Natural killer cell (primary cell): ENCODE results near the gene MBD3. TPM values are rescaled to one million over a fixed set of nuclear protein-coding genes. Genes with fewer than 3 reads are reported as not detected.

Experiments used
- ATAC-seq, 3 donors: fragments of 150-1000 bp in 2 of 3; fragments of 200-7000 bp in 1 of 3; cut with Tn5 transposase; 1 replicate in 1 of 3; 2 replicates in 2 of 3; pipeline ENCODE4 v1.10.0; 2021; ENCODE audit warnings: mild to moderate bottlenecking in 2 of 3, moderate library complexity in 2 of 3
- DNase-seq, 2 donors: peaks; one replicate each; pipeline versions ENCODE4 v3.0.0 to v3.0.0-alpha.2; 2013 to 2021; ENCODE audit warnings: mixed read lengths in 1 of 2
- H3K27ac ChIP-seq: one replicate; pipeline ENCODE4 v1.5.1; 2013; ENCODE audit warnings: mild to moderate bottlenecking, low read length
- H3K27me3 ChIP-seq: one replicate; pipeline ENCODE4 v1.6.1; 2013; ENCODE audit warnings: low read length; ENCODE audit not compliant: control insufficient read depth, insufficient read depth
- H3K36me3 ChIP-seq: one replicate; pipeline ENCODE4 v1.6.1; 2013; ENCODE audit warnings: low read length; ENCODE audit not compliant: control insufficient read depth, insufficient read depth
- H3K4me1 ChIP-seq: one replicate; pipeline ENCODE4 v1.6.1; 2013; ENCODE audit warnings: low read length; ENCODE audit not compliant: control insufficient read depth, insufficient read depth
- H3K4me3 ChIP-seq: one replicate; pipeline ENCODE4 v1.5.1; 2013; ENCODE audit warnings: low read length
- H3K9me3 ChIP-seq: one replicate; pipeline ENCODE4 v1.6.1; 2013; ENCODE audit warnings: low read length; ENCODE audit not compliant: control insufficient read depth, insufficient read depth
- H3K27ac Mint-ChIP-seq, 2 donors: one replicate each; pipeline ENCODE4 v1.8.0; 2022; ENCODE audit warnings: mild to moderate bottlenecking in 2 of 2, mixed read lengths in 2 of 2, moderate library complexity in 1 of 2
- H3K27me3 Mint-ChIP-seq, 2 donors: one replicate each; pipeline ENCODE4 v1.8.0; 2022; ENCODE audit warnings: low read depth in 2 of 2, mixed read lengths in 2 of 2
- H3K36me3 Mint-ChIP-seq: one replicate; pipeline ENCODE4 v1.8.0; 2022; ENCODE audit warnings: mixed read lengths
- H3K4me1 Mint-ChIP-seq, 2 donors: one replicate each; pipeline ENCODE4 v1.8.0; 2022; ENCODE audit warnings: mixed read lengths in 2 of 2
- H3K4me3 Mint-ChIP-seq: one replicate; pipeline ENCODE4 v1.8.0; 2022; ENCODE audit warnings: mild to moderate bottlenecking, moderate library complexity, mixed read lengths
- H3K9me3 Mint-ChIP-seq, 2 donors: one replicate each; pipeline ENCODE4 v1.8.0; 2022; ENCODE audit warnings: mixed read lengths in 2 of 2
- WGBS: methylation state at CpG from one replicate; pipeline ENCODE4 v1.1.7; 2013; ENCODE audit warnings: missing lambda C conversion rate; ENCODE audit not compliant: insufficient coverage; 5-methylcytosine and 5-hydroxymethylcytosine counted together
- intact Hi-C: fragments of 100-400 bp; cut with micrococcal nuclease; formaldehyde crosslinking; loops from one replicate; pipeline ENCODE4 v1.14.2; 2022
- total RNA-seq, 4 donors: library from RNA; stranded (reverse); fragments of 120-200 nt in 1 of 4; gene quantifications; one replicate each; pipeline versions ENCODE4 v1.2.3 to v1.2.4, GENCODE V29; 2013 to 2022
- TF ChIP-seq, protein P1 (sequence below): fragments of 200-600 bp; IDR thresholded peaks from one replicate; pipeline ENCODE4 v1.8.0; 2022; ENCODE audit warnings: antibody characterized with exemption

The MBD3 gene
- total RNA-seq, 3 donors from 2014 or later (not counting 1 experiment from before 2014, with no cell fraction given), result 55.9 to 66.7 (median 59.0) TPM

- intact Hi-C loops, result no loop called here
- DNase-seq, result peak in 1 of 2 donors; percentile 25
Measured at GRCh38 chr19:1567848-1568227, 24.8 kb downstream of the MBD3 start.

DNA sequence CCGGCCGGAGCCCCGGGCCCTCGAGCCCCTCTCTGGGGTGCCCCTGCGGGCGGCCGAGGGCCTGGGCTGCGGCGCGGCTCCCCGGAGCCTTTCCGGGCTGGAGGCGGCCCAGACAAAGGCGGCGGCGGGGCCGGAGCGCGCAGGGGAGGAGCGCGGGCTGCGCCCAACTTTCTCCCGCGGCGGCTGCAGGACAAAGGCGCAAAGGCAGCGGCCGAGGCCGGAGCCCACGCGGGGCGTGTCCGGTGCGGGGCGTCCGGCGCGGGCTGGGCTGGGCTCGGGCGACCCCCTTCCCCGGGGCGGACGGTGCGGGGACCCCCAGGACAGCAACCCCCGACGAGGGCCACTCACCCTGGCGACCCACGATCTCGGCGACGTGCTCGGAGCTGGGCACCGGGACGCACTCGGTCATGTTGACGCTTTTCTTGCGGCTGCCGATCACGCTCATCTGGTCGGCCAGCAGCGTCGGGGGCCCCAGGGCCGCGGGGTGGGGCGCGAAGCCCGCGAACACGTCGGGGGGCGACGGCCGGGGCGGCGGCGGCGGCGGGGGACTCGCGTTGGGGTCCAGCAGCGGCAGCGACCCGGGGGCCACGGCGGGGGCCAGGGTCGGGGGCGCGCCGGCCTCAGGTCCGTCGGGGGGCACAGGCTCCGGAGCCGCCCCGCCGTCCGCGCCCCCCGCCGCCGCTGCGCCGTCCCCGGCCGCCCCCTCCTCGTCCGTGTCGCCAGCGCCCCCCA is 25.4 kb downstream of the MBD3 start:
- H3K4me3 ChIP-seq, result no peak overlapping the region
- no peak for ATAC-seq

More at GRCh38 chr19:1567848-1568227, 24.8 kb downstream of the MBD3 start:
- H3K4me3 ChIP-seq, result no peak overlapping the region
- peaks cover 14% of the 10 kb centered on the region for H3K4me1 ChIP-seq
- H3K4me1 Mint-ChIP-seq, result peaks cover 0 to 4% of the 10 kb centered on the region in 2 donors
- H3K9me3 ChIP-seq, result no peaks in the 10 kb centered on the region
- no peaks in the 10 kb centered on the region for H3K36me3 Mint-ChIP-seq
- H3K27ac ChIP-seq, result no peak overlapping the region
- under 1% methylated on average over 73 of the region's 73 CpGs for WGBS
- TF ChIP-seq, protein P1, sequence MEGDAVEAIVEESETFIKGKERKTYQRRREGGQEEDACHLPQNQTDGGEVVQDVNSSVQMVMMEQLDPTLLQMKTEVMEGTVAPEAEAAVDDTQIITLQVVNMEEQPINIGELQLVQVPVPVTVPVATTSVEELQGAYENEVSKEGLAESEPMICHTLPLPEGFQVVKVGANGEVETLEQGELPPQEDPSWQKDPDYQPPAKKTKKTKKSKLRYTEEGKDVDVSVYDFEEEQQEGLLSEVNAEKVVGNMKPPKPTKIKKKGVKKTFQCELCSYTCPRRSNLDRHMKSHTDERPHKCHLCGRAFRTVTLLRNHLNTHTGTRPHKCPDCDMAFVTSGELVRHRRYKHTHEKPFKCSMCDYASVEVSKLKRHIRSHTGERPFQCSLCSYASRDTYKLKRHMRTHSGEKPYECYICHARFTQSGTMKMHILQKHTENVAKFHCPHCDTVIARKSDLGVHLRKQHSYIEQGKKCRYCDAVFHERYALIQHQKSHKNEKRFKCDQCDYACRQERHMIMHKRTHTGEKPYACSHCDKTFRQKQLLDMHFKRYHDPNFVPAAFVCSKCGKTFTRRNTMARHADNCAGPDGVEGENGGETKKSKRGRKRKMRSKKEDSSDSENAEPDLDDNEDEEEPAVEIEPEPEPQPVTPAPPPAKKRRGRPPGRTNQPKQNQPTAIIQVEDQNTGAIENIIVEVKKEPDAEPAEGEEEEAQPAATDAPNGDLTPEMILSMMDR, result no peak
- no peaks in the 10 kb centered on the region for H3K9me3 Mint-ChIP-seq
- H3K27me3 ChIP-seq, result no peaks in the 10 kb centered on the region
- peak; percentile 42 to 61 (median 60) for ATAC-seq
- peaks cover 10 to 13% of the 10 kb centered on the region in 2 donors for H3K27me3 Mint-ChIP-seq
- H3K4me3 Mint-ChIP-seq, result no peak overlapping the region
- no peaks in the 10 kb centered on the region for H3K36me3 ChIP-seq
- no peak overlapping the region for H3K27ac Mint-ChIP-seq

DNA sequence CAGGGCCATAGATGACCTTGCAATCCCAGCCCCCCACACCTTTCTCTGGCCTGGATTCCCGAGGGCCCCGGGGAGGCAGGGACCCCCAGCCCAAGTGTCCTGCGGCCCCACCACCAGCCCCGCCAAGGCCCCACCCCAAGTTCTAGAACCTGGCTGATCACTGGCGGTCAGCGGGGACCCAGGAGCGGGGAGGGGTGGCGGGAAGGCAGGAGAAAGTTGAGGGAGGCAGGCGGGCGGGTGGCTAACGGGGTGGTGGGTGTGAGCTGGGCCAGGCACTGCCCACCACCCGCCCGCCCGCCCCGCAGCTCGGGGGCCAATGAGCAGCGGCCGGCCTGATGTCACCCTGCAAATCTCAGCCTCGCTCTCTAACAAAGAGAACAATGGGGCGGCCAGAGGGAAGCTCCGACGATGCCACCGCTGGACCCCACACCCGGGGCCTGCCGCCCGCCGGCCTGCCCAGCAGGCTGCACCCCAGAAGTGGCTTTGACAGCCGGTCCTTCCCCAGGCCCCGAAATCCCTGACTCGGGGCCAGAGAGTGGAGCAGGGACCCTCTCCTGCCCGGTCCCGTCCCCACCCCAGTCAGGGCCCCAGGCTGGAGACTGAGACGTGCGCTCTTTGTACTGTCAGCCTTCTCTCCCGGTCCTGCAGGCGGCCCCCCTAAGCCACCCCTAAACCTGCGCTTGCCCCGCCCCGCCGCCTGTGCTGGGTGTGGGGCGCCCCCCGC is 26.1 kb downstream of the MBD3 start:
- no peak for ATAC-seq
- H3K4me1 Mint-ChIP-seq, result peaks cover 0 to 4% of the 10 kb centered on the region in 2 donors

More for the DNA sequence above, 25.4 kb downstream of the MBD3 start:
- Mint-ChIP-seq H3K27ac (no peak overlapping the region), H3K4me1 (peaks cover 0 to 4% of the 10 kb centered on the region in 2 donors), H3K9me3 (no peaks in the 10 kb centered on the region), H3K36me3 (no peaks in the 10 kb centered on the region), H3K4me3 (peak overlapping the region; percentile 47), H3K27me3 (peaks cover 10 to 13% of the 10 kb centered on the region in 2 donors)
- no peak overlapping the region for H3K27ac ChIP-seq
- intact Hi-C loops, result no loop called here
- no peaks in the 10 kb centered on the region for H3K9me3 ChIP-seq
- no peaks in the 10 kb centered on the region for H3K27me3 ChIP-seq
- TF ChIP-seq, protein P1, result no peak
- peaks cover 14% of the 10 kb centered on the region for H3K4me1 ChIP-seq
- no peaks in the 10 kb centered on the region for H3K36me3 ChIP-seq
- DNase-seq, result peak in 1 of 2 donors; percentile 30
- WGBS, result 2% methylated on average over 108 of the region's 108 CpGs

More for the DNA sequence above, 26.1 kb downstream of the MBD3 start:
- H3K4me3 ChIP-seq, result no peak overlapping the region
- intact Hi-C loops, result no loop called here
- peaks cover 10 to 13% of the 10 kb centered on the region in 2 donors for H3K27me3 Mint-ChIP-seq
- H3K4me1 ChIP-seq, result peaks cover 14% of the 10 kb centered on the region
- H3K27ac ChIP-seq, result no peak overlapping the region
- H3K9me3 Mint-ChIP-seq, result no peaks in the 10 kb centered on the region
- peak overlapping the region; percentile 47 for H3K4me3 Mint-ChIP-seq
- DNase-seq, result no peak
- H3K27me3 ChIP-seq, result no peaks in the 10 kb centered on the region
- H3K36me3 ChIP-seq, result no peaks in the 10 kb centered on the region
- 55% methylated on average over 42 of the region's 42 CpGs for WGBS
- H3K36me3 Mint-ChIP-seq, result no peaks in the 10 kb centered on the region
- TF ChIP-seq, protein P1, result no peak
- no peaks in the 10 kb centered on the region for H3K9me3 ChIP-seq
- H3K27ac Mint-ChIP-seq, result no peak overlapping the region
